Endothelial cell of umbilical vein (primary cell): ENCODE results near the gene PTPRU. TPM values are rescaled to one million over a fixed set of nuclear protein-coding genes. Genes with fewer than 3 reads are reported as not detected.

ENCODE experiments used
- BruUV-seq: library from RNA; stranded (reverse); fragments of 400-500 nt; replicated peaks from 2 replicates; lab custom pipeline; 2021; lab: Mats Ljungman, UMichigan
- CTCF ChIA-PET: fragments of 300-600, 350-600 bp; sonication (Branson Sonifier 250); formaldehyde crosslinking; loops from one replicate; lab custom pipeline; 2021; ENCODE audit warnings: antibody characterized with exemption, inconsistent platforms; lab: Charles Lee
- POLR2A ChIA-PET: fragments of 300-600, 350-600 bp; sonication (Branson Sonifier 250); formaldehyde crosslinking; loops from one replicate; lab custom pipeline; 2021; ENCODE audit warnings: antibody characterized with exemption, inconsistent platforms; lab: Charles Lee
- DNase-seq: peaks from one replicate; pipeline ENCODE4 v3.0.0-alpha.2; 2011; ENCODE audit warnings: low read depth, low spot score
- FAIRE-seq: peaks from 2 replicates; lab custom pipeline; 2011; peaks lifted over from hg19 to GRCh38; lab: Jason Lieb, UNC
- H2AFZ ChIP-seq: 2 replicates; pipeline ENCODE4 v1.6.0; 2012; ENCODE audit warnings: low read depth, low read length, control low read depth, inconsistent platforms
- H3K27ac ChIP-seq: 2 replicates; pipeline ENCODE4 v1.5.1; 2011; ENCODE audit warnings: low read depth, mild to moderate bottlenecking, control low read depth, low read length, moderate library complexity; ENCODE audit not compliant: insufficient read depth
- H3K27me3 ChIP-seq, 2 experiments: 2 replicates each; pipeline versions ENCODE4 v1.6.0 to v1.6.1; 2011; ENCODE audit warnings: low read length in 2 of 2, mixed read lengths in 1 of 2; ENCODE audit not compliant: control insufficient read depth in 2 of 2, insufficient read depth in 2 of 2
- H3K36me3 ChIP-seq, 2 experiments: 2 replicates in 1 of 2; 3 replicates in 1 of 2; pipeline ENCODE4 v1.5.1; 2011; ENCODE audit warnings: low read length in 2 of 2, mild to moderate bottlenecking in 1 of 2, moderate library complexity in 1 of 2; ENCODE audit not compliant: control insufficient read depth in 2 of 2, insufficient read depth in 2 of 2; ENCODE audit errors: extremely low read depth in 1 of 2
- H3K4me1 ChIP-seq: 3 replicates; pipeline ENCODE4 v1.5.1; 2011; ENCODE audit warnings: mild to moderate bottlenecking, low read length; ENCODE audit not compliant: control insufficient read depth, insufficient read depth; ENCODE audit errors: extremely low read depth
- H3K4me2 ChIP-seq: 2 replicates; pipeline ENCODE4 v1.6.1; 2011; ENCODE audit warnings: low read length, control low read depth, mixed read lengths; ENCODE audit not compliant: insufficient read depth
- H3K4me3 ChIP-seq, 3 experiments: fragments of 200-600 bp in 1 of 3; sonication (generic), shearing (Covaris generic) in 1 of 3; replicated peaks in 1 of 3; 2 replicates each; pipeline ENCODE4 v1.5.1; 2011 to 2016; ENCODE audit warnings: control low read depth in 3 of 3, low read length in 3 of 3, mild to moderate bottlenecking in 2 of 3, inconsistent platforms in 1 of 3, low read depth in 1 of 3, moderate library complexity in 1 of 3; ENCODE audit not compliant: insufficient read depth in 1 of 3
- H3K79me2 ChIP-seq: 2 replicates; pipeline ENCODE4 v1.6.0; 2012; ENCODE audit warnings: low read length, inconsistent platforms; ENCODE audit not compliant: control insufficient read depth, insufficient read depth
- H3K9ac ChIP-seq: replicated peaks from 2 replicates; pipeline ENCODE3; 2011; ENCODE audit warnings: low read length, control low read depth; ENCODE audit not compliant: insufficient read depth; ENCODE audit errors: extremely low read depth
- H3K9me1 ChIP-seq: replicated peaks from 3 replicates; pipeline ENCODE4 v1.6.0; 2011; ENCODE audit warnings: mild to moderate bottlenecking, low read length; ENCODE audit not compliant: control insufficient read depth, insufficient read depth; ENCODE audit errors: extremely low read depth
- H3K9me3 ChIP-seq: replicated peaks from 2 replicates; pipeline ENCODE4 v1.5.1; 2012; ENCODE audit warnings: low read length, inconsistent platforms; ENCODE audit not compliant: control insufficient read depth, insufficient read depth
- H4K20me1 ChIP-seq: replicated peaks from 2 replicates; pipeline ENCODE3; 2011; ENCODE audit warnings: mild to moderate bottlenecking, low read length; ENCODE audit not compliant: control insufficient read depth, insufficient read depth; ENCODE audit errors: extremely low read depth
- CTCF ChIP-seq, 2 donors: IDR thresholded peaks; 1 replicate in 1 of 2; 2 replicates in 1 of 2; pipeline ENCODE4 v1.5.1; 2011; ENCODE audit warnings: low read length in 2 of 2, mild to moderate bottlenecking in 2 of 2, moderate library complexity in 2 of 2, control low read depth in 1 of 2, inconsistent platforms in 1 of 2, low read depth in 1 of 2; ENCODE audit not compliant: insufficient read depth in 1 of 2; ENCODE audit errors: extremely low read depth in 1 of 2
- EZH2 ChIP-seq: IDR thresholded peaks from 2 replicates; pipeline ENCODE4 v1.6.1; 2012; ENCODE audit warnings: borderline replicate concordance, low read depth, mild to moderate bottlenecking, moderate library complexity, low read length, inconsistent platforms; ENCODE audit not compliant: severe bottlenecking
- FOS ChIP-seq: IDR thresholded peaks from 2 replicates; pipeline ENCODE4 v1.6.1; 2011; ENCODE audit warnings: mild to moderate bottlenecking, low read length, moderate library complexity, borderline replicate concordance; ENCODE audit not compliant: insufficient read depth
- JUN ChIP-seq: IDR thresholded peaks from 2 replicates; pipeline ENCODE4 v1.6.1; 2011; ENCODE audit warnings: borderline replicate concordance, low read depth; ENCODE audit not compliant: insufficient read length, insufficient read depth
- POLR2AphosphoS5 ChIP-seq: IDR thresholded peaks from 2 replicates; pipeline ENCODE4 v1.6.1; 2012; ENCODE audit warnings: low read depth, mild to moderate bottlenecking, control low read depth, low read length, moderate library complexity; ENCODE audit not compliant: insufficient read depth
- dilution Hi-C: fragments of 300-500 bp; cut with MboI; formaldehyde crosslinking; loops from one replicate; pipeline ENCODE4 v1.15.0; 2019; ENCODE audit warnings: low sequenced_read_pairs; ENCODE audit not compliant: extremely low pct_ligation_motif_present
- intact Hi-C: fragments of 100-400 bp; cut with micrococcal nuclease; formaldehyde crosslinking; loops from one replicate; pipeline ENCODE4 v1.10.0; 2022
- polyA plus RNA-seq, 4 experiments: library from polyadenylated mRNA; depleted of rRNA in 3 of 4; stranded (reverse) in 3 of 4; unstranded in 1 of 4; fragments of >200 nt; gene quantifications; 2 replicates each; pipeline versions ENCODE4 v1.2.1 to v1.2.3, GENCODE V29; 2011 to 2012; ENCODE audit warnings: missing spikeins in 1 of 4
- total RNA-seq: library from RNA; stranded (reverse); gene quantifications from 2 replicates; pipeline ENCODE4 v1.2.3, GENCODE V29; 2021

PTPRU gene
- total and polyA plus RNA-seq, 2 donors (not counting 3 experiments of a cell fraction or from before 2014, with no cell fraction given), result 0.58 to 2.6 TPM

GRCh38 chr1:29270929-29271521 lies 34.7 kb downstream of the PTPRU start:
- Histone ChIP-seq H3K9ac (no peak overlapping the region), H3K27ac (no peak overlapping the region), H4K20me1 (no peaks in the 10 kb centered on the region), H3K36me3 (no peaks in the 10 kb centered on the region), H3K4me3 (no peak overlapping the region), H3K4me1 (no peaks in the 10 kb centered on the region), H3K9me3 (no peaks in the 10 kb centered on the region), H3K4me2 (no peak overlapping the region), H2AFZ (no peak overlapping the region), H3K27me3 (peaks cover 6 to 11% of the 10 kb centered on the region in 2 experiments), H3K79me2 (no peaks in the 10 kb centered on the region), H3K9me1 (no peaks in the 10 kb centered on the region)
- POLR2A ChIA-PET, result no interaction called here
- DNase-seq, result no peak
- no TSS peak for BruUV-seq
- no peak for FAIRE-seq
- TF ChIP-seq CTCF (IDR thresholded peaks at IDR 0.05; ENCODE audit: extremely low read depth in 1 of 2, insufficient read depth in 1 of 2, low read depth in 1 of 2, low read length in 2 of 2) (no peak), EZH2 (no peak), JUN (no peak), POLR2AphosphoS5 (no peak), FOS (no peak)
- CTCF ChIA-PET, result interaction anchor here (0.7 to 0.9 kb wide), 2 partner anchors 25 to 1437 kb away, joined by 3 read pairs; no protein-coding TSS in a partner anchor
- dilution Hi-C loops (no loop called here), intact Hi-C loops (no loop called here)
